Mucosa of rectum (tissue), 2 donors: Measurements from ENCODE around the gene CCR5AS.
"Not testable (repeated sequence)": the region's sequence is repeated elsewhere in the genome, so short reads cannot be mapped to it uniquely, and the experiment has no call there.

Experiments
- H3K27ac ChIP-seq, 2 donors: one replicate each; pipeline ENCODE4 v1.7.0; 2013; ENCODE audit warnings: inconsistent platforms in 2 of 2, low read depth in 2 of 2, low read length in 2 of 2
- H3K27me3 ChIP-seq, 2 donors: one replicate each; pipeline ENCODE4 v1.7.0; 2013; ENCODE audit warnings: low read length in 2 of 2; ENCODE audit not compliant: control insufficient read depth in 2 of 2, insufficient read depth in 2 of 2
- H3K36me3 ChIP-seq, 2 donors: one replicate each; pipeline ENCODE4 v1.7.0; 2013; ENCODE audit warnings: low read length in 2 of 2; ENCODE audit not compliant: control insufficient read depth in 2 of 2, insufficient read depth in 2 of 2
- H3K4me1 ChIP-seq, 2 donors: one replicate each; pipeline ENCODE4 v1.7.0; 2013; ENCODE audit warnings: low read length in 2 of 2, mild to moderate bottlenecking in 1 of 2; ENCODE audit not compliant: control insufficient read depth in 2 of 2, insufficient read depth in 2 of 2
- H3K4me3 ChIP-seq, 2 donors: one replicate each; pipeline ENCODE4 v1.7.0; 2013; ENCODE audit warnings: low read length in 2 of 2
- H3K9ac ChIP-seq, 2 donors: one replicate each; pipeline ENCODE4 v1.7.0; 2013; ENCODE audit warnings: low read length in 2 of 2, low read depth in 1 of 2, mild to moderate bottlenecking in 1 of 2
- H3K9me3 ChIP-seq, 2 donors: one replicate each; pipeline ENCODE4 v1.7.0; 2013; ENCODE audit warnings: low read length in 2 of 2; ENCODE audit not compliant: control insufficient read depth in 2 of 2
- donor health status: healthy.
- donor health status: Normal muscosa, but diverticular disease.

Gene CCR5AS

GRCh38 chr3:46395766-46396530 is 10.9 kb downstream of the CCR5AS start:
- Histone ChIP-seq H3K27me3 (no peaks in the 10 kb centered on the region), H3K9me3 (no peaks in the 10 kb centered on the region), H3K4me3 (no peak overlapping the region), H3K4me1 (no peaks in the 10 kb centered on the region), H3K9ac (no peak overlapping the region), H3K27ac (no peak overlapping the region), H3K36me3 (no peaks in the 10 kb centered on the region)

GRCh38 chr3:46395210-46395661 is 11.6 kb downstream of the CCR5AS start:
- H3K9me3 ChIP-seq = no peaks in the 10 kb centered on the region
- H3K9ac ChIP-seq = no peak overlapping the region
- H3K36me3 ChIP-seq = no peaks in the 10 kb centered on the region
- no peaks in the 10 kb centered on the region for H3K4me1 ChIP-seq
- H3K27ac ChIP-seq = no peak overlapping the region
- H3K27me3 ChIP-seq = no peaks in the 10 kb centered on the region
- H3K4me3 ChIP-seq = no peak overlapping the region

GRCh38 chr3:46393554-46394434 is 13.1 kb downstream of the CCR5AS start:
- Histone ChIP-seq H3K27ac (no peak overlapping the region), H3K9ac (no peak overlapping the region), H3K36me3 (no peaks in the 10 kb centered on the region), H3K4me1 (no peaks in the 10 kb centered on the region), H3K4me3 (no peak overlapping the region), H3K9me3 (no peaks in the 10 kb centered on the region), H3K27me3 (no peaks in the 10 kb centered on the region)

- Histone ChIP-seq H3K4me1 (no peaks in the 10 kb centered on the region), H3K4me3 (no peak overlapping the region), H3K9ac (no peak overlapping the region), H3K27me3 (no peaks in the 10 kb centered on the region), H3K36me3 (no peaks in the 10 kb centered on the region), H3K9me3 (no peaks in the 10 kb centered on the region), H3K27ac (no peak overlapping the region)
These were observed 13.9 kb downstream of the CCR5AS start for GRCh38 chr3:46393011-46393410.

GRCh38 chr3:46391526-46391925 is 15.3 kb downstream of the CCR5AS start:
- H3K4me3 ChIP-seq, H3K9ac ChIP-seq, H3K9me3 ChIP-seq, H3K36me3 ChIP-seq, H3K27me3 ChIP-seq, H3K27ac ChIP-seq, H3K4me1 ChIP-seq: not testable (repeated sequence)

DNA sequence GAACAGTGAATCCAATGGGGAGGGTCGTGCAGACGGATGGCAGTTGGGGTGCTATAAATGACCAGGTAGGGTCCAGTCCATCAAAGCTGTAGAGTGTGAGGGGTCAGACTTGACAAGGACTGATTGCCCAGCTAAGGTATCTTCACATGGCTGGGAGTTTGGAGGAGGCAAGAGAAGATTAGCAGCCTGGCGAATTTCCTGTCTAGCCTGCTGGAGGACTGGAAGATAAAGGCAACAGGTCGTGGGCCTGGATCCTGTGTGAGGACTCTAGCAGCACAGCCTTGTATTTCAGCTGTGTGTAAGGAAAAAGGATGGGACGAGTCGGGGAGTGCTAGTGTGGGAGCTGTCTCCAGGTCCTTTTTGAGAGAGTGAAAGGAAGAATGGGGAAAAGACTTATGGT is 17.6 kb downstream of the CCR5AS start:
- Histone ChIP-seq H3K9me3 (no peaks in the 10 kb centered on the region), H3K27ac (no peak overlapping the region), H3K4me1 (peaks cover 0 to 2% of the 10 kb centered on the region in 2 donors), H3K27me3 (no peaks in the 10 kb centered on the region), H3K36me3 (no peaks in the 10 kb centered on the region), H3K4me3 (no peak overlapping the region), H3K9ac (no peak overlapping the region)

DNA sequence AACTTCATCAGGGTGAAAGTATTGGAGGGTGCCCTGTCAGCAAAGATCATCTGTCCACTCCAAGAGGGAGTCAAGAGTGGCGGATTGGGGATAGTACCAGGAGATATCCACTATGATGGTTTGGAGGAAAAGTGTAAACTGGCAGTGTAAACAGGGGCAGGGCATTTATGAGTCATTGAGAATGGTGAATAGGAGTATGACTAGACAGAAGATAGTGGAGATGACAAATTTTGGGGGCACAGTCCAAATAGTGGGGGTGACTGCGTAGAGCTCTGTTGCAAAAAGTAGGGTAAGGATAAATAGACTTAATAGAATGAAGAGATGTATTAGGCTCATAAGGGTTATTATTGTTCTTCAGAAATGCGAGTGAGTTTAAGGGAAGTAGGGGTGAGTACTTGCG is 18.0 kb downstream of the CCR5AS start:
- not testable (repeated sequence) for H3K9me3 ChIP-seq, H3K9ac ChIP-seq, H3K4me1 ChIP-seq, H3K27ac ChIP-seq, H3K36me3 ChIP-seq, H3K4me3 ChIP-seq, H3K27me3 ChIP-seq

DNA sequence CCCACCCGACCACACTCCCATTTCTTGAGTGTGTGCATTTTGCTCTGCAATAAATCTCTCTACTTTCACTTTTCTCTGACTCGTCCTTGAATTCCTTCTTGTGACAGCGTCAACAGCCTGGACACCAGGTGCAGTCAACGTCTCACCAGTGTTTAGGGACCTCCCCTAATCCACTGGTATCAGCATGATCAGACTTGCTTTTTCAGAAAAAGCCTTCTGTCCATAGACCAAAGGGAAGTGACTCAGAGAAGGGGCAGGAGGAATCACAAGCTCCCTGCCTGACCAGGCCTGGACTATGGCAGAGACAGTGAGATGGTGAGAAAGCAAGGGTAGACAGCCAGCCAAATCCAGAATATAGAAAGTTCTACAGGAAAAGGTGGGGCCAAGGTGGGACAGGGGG is 20.7 kb downstream of the CCR5AS start:
- Histone ChIP-seq H3K9me3 (no peaks in the 10 kb centered on the region), H3K27ac (peak overlapping the region; percentile 52 to 67), H3K36me3 (no peaks in the 10 kb centered on the region), H3K4me3 (no peak overlapping the region), H3K4me1 (peaks cover 10 to 22% of the 10 kb centered on the region in 2 donors), H3K9ac (peak overlapping the region in 1 of 2 donors; percentile 3), H3K27me3 (no peaks in the 10 kb centered on the region)

DNA sequence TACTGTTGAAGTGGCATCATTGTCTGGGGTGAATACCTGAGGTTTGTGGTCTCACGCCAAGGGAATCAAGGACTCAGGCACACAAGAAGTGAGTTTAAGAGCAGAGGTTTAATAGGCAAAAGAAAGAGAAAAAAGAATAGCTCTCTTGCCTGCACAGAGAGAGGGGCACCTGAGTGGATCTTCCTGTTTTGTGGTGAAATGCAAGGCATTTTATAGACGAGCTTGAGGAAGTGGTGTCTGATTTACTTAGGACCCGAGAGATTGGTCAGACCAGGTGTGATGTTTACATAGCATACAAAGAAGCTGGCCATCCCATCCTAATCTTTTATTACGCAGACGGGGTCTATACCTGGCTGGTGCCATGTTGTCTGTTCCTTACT is 22.9 kb downstream of the CCR5AS start:
- Histone ChIP-seq H3K9ac (no peak overlapping the region), H3K4me3 (no peak overlapping the region), H3K4me1 (peaks cover 14 to 26% of the 10 kb centered on the region in 2 donors), H3K27ac (no peak overlapping the region), H3K9me3 (no peaks in the 10 kb centered on the region), H3K27me3 (no peaks in the 10 kb centered on the region), H3K36me3 (no peaks in the 10 kb centered on the region)

- Histone ChIP-seq H3K9me3 (no peaks in the 10 kb centered on the region), H3K27ac (peak overlapping the region in 1 of 2 donors; percentile 27), H3K27me3 (no peaks in the 10 kb centered on the region), H3K4me3 (no peak overlapping the region), H3K4me1 (peaks cover 14 to 26% of the 10 kb centered on the region in 2 donors), H3K9ac (no peak overlapping the region), H3K36me3 (no peaks in the 10 kb centered on the region)
These were observed 23.5 kb downstream of the CCR5AS start for GRCh38 chr3:46383211-46383950.
